GM20000 (cell line): Measurements from ENCODE around the gene ORM2.

Experiments
- DNase-seq: peaks from one replicate; pipeline ENCODE4 v3.0.0; 2012; ENCODE audit warnings: low spot score
- CTCF ChIP-seq: IDR thresholded peaks from 2 replicates; pipeline ENCODE4 v1.5.1; 2012; ENCODE audit warnings: mild to moderate bottlenecking, control low read depth; ENCODE audit errors: extremely low read depth, missing control alignments

ORM2 gene

GRCh38 chr9:114299286-114300152, 30.1 kb upstream of the ORM2 start:
- no peak for TF ChIP-seq CTCF
- DNase-seq: no peak

GRCh38 chr9:114300153-114300845, 29.4 kb upstream of the ORM2 start:
- no peak for DNase-seq
- no peak for TF ChIP-seq CTCF

GRCh38 chr9:114300846-114301797, 28.5 kb upstream of the ORM2 start:
- no peak for TF ChIP-seq CTCF

GRCh38 chr9:114301798-114302565, 27.7 kb upstream of the ORM2 start:
- no peak for TF ChIP-seq CTCF
- no peak for DNase-seq

More at GRCh38 chr9:114300846-114301797, 28.5 kb upstream of the ORM2 start:
- no peak for DNase-seq

- DNase-seq: no peak
- TF ChIP-seq CTCF: no peak
These were observed 26.9 kb upstream of the ORM2 start for GRCh38 chr9:114302727-114303126.

GRCh38 chr9:114303571-114303970, 26.1 kb upstream of the ORM2 start:
- TF ChIP-seq CTCF: no peak

More at GRCh38 chr9:114303571-114303970, 26.1 kb upstream of the ORM2 start:
- no peak for DNase-seq
